RWPE1 (cell line): ENCODE measurements around the gene POU2F2.

Experiments used
- CTCF ChIA-PET: fragments of 350-600 bp; sonication (Branson Sonifier 250); formaldehyde crosslinking; extraction: SDS; loops from one replicate; lab custom pipeline; 2021; lab: Yijun Ruan, JAX
- POLR2A ChIA-PET: fragments of 400-600 bp; formaldehyde crosslinking; extraction: SDS; loops from one replicate; lab custom pipeline; 2020; ENCODE audit warnings: antibody characterized with exemption; ENCODE audit not compliant: low non-redundant PET; lab: Yijun Ruan, JAX
- DNase-seq: peaks from one replicate; pipeline ENCODE4 v3.0.0; 2012; ENCODE audit warnings: low spot score
- H3K27ac ChIP-seq: fragments of 450-650 bp; 2 replicates; pipeline ENCODE4 v1.5.1; 2017
- CTCF ChIP-seq: fragments of 450-650 bp; conservative IDR thresholded peaks from 2 replicates; pipeline ENCODE4 v1.5.1; 2017; ENCODE audit warnings: low read depth, mild to moderate bottlenecking

Gene POU2F2

GRCh38 chr19:42175952-42176648 is 43.9 kb upstream of the POU2F2 start:
- DNase-seq, result no peak
- H3K27ac ChIP-seq, result no peak overlapping the region; the same call in 1 of the 2 replicates
- no peak for TF ChIP-seq CTCF

GRCh38 chr19:42174958-42175734 is 42.9 kb upstream of the POU2F2 start:
- no peak for TF ChIP-seq CTCF
- ChIA-PET POLR2A (no interaction called here), CTCF (interaction anchor here (0.7 to 1.4 kb wide), 3 partner anchors 9 to 61 kb away, joined by 3 read pairs; no protein-coding TSS in a partner anchor)
- DNase-seq, result no peak
- no peak overlapping the region for H3K27ac ChIP-seq

More at GRCh38 chr19:42175952-42176648, 43.9 kb upstream of the POU2F2 start:
- POLR2A ChIA-PET, result interaction anchor here (0.5 to 0.6 kb wide), 3 partner anchors 57 to 1870 kb away, joined by 3 read pairs; no protein-coding TSS in a partner anchor
- CTCF ChIA-PET, result interaction anchor here (0.6 to 1.4 kb wide), 8 partner anchors 8 to 260 kb away, joined by 3 to 5 read pairs (median 3); no protein-coding TSS in a partner anchor

GRCh38 chr19:42174188-42174587 is 41.9 kb upstream of the POU2F2 start:
- DNase-seq, result no peak
- POLR2A ChIA-PET, result no interaction called here

GRCh38 chr19:42173695-42174094 is 41.4 kb upstream of the POU2F2 start:
- no peak for DNase-seq
- CTCF ChIA-PET, result no interaction called here
- no peak overlapping the region for H3K27ac ChIP-seq
- POLR2A ChIA-PET, result no interaction called here
- no peak for TF ChIP-seq CTCF

More at GRCh38 chr19:42174188-42174587, 41.9 kb upstream of the POU2F2 start:
- no peak overlapping the region for H3K27ac ChIP-seq
- no peak for TF ChIP-seq CTCF
- CTCF ChIA-PET, result interaction anchor here (0.5 kb wide), 1 partner anchor 9 kb away, joined by 3 read pairs; no protein-coding TSS in a partner anchor

GRCh38 chr19:42172261-42172660 is 40.0 kb upstream of the POU2F2 start:
- no peak for DNase-seq
- POLR2A ChIA-PET, result no interaction called here
- TF ChIP-seq CTCF, result no peak

GRCh38 chr19:42170715-42171114 is 38.5 kb upstream of the POU2F2 start:
- no peak for TF ChIP-seq CTCF
- POLR2A ChIA-PET, result no interaction called here
- DNase-seq, result no peak
- CTCF ChIA-PET, result no interaction called here
- H3K27ac ChIP-seq, result no peak overlapping the region

More at GRCh38 chr19:42172261-42172660, 40.0 kb upstream of the POU2F2 start:
- no peak overlapping the region for H3K27ac ChIP-seq
- CTCF ChIA-PET, result no interaction called here
